ENCODE results near the gene CFAP97. TPM values are rescaled to one million over a fixed set of nuclear protein-coding genes. Genes with fewer than 3 reads are reported as not detected.
"Not testable (repeated sequence)": the region's sequence is repeated elsewhere in the genome, so short reads cannot be mapped to it uniquely, and the experiment has no call there.

CFAP97 gene
- total RNA-seq, 2 donors from 2014 or later: 12.2 to 22.4 TPM

- intact Hi-C loops (cut with DNase I): no loop called here
- no peak for TF ChIP-seq CTCF (IDR thresholded peaks at IDR 0.05)
- Histone ChIP-seq H3K36me3 (no peaks in the 10 kb centered on the region), H3K4me1 (no peaks in the 10 kb centered on the region), H3K4me3 (peak overlapping the region; percentile 67), H3K9ac (ENCODE audit: low read depth in 2 of 2, low read length in 2 of 2) (peak overlapping the region; percentile 77 to 85), H3K9me3 (no peaks in the 10 kb centered on the region), H3K27me3 (no peaks in the 10 kb centered on the region), H3K27ac (peak overlapping the region; percentile 63)
- peak; percentile 56 for DNase-seq
Observed at GRCh38 chr4:185210102-185210981, 6.5 kb upstream of the CFAP97 start.

GRCh38 chr4:185209852-185210101 is 6.0 kb upstream of the CFAP97 start:
- Histone ChIP-seq H3K27ac (peak overlapping the region; percentile 63), H3K4me3 (peak overlapping the region; percentile 67), H3K9ac (ENCODE audit: low read depth in 2 of 2, low read length in 2 of 2) (peak overlapping the region in 1 of 2 donors; percentile 77)
- H3K36me3 ChIP-seq, DNase-seq, H3K4me1 ChIP-seq, H3K9me3 ChIP-seq, H3K27me3 ChIP-seq: not testable (repeated sequence)
- intact Hi-C loops (cut with DNase I): loop anchor here (10.0 kb wide), 1 partner anchor 185 kb away; the partner anchor contains the start of genes ANKRD37 and LRP2BP

GRCh38 chr4:185209031-185209851 is 5.4 kb upstream of the CFAP97 start, which contains the start of gene SNX25:
SNX25 (plus strand) TSS chr4:185209598; CDS start chr4:185209827, 229 bp downstream.
- peak; percentile 90 for DNase-seq
- H3K27me3 ChIP-seq: no peaks in the 10 kb centered on the region
- H3K9ac ChIP-seq (ENCODE audit: low read depth in 2 of 2, low read length in 2 of 2): peak within 1 kb of the TSS; percentile 77 to 85
- no peaks in the 10 kb centered on the region for H3K4me1 ChIP-seq
- intact Hi-C loops (cut with DNase I): loop anchor here (10.0 kb wide), 1 partner anchor 186 kb away; the partner anchor contains the start of genes ANKRD37 and LRP2BP
- no peak for TF ChIP-seq CTCF (IDR thresholded peaks at IDR 0.05)
- no peaks in the 10 kb centered on the region for H3K36me3 ChIP-seq
- H3K27ac ChIP-seq: peak within 1 kb of the TSS; percentile 63
- H3K9me3 ChIP-seq: no peaks in the 10 kb centered on the region
- H3K4me3 ChIP-seq: peak within 1 kb of the TSS; percentile 67

- no peak for TF ChIP-seq CTCF (IDR thresholded peaks at IDR 0.05)
Observed at GRCh38 chr4:185207466-185207865, 3.7 kb upstream of the CFAP97 start.

GRCh38 chr4:185205697-185206342 is 2.0 kb upstream of the CFAP97 start:
- H3K9me3 ChIP-seq: no peaks in the 10 kb centered on the region
- H3K36me3 ChIP-seq: no peaks in the 10 kb centered on the region
- no peaks in the 10 kb centered on the region for H3K27me3 ChIP-seq
- TF ChIP-seq CTCF (IDR thresholded peaks at IDR 0.05): no peak
- H3K4me1 ChIP-seq: no peaks in the 10 kb centered on the region
- H3K27ac ChIP-seq: no peak overlapping the region
- H3K9ac ChIP-seq (ENCODE audit: low read depth in 2 of 2, low read length in 2 of 2): no peak overlapping the region
- intact Hi-C loops (cut with DNase I): loop anchor here (10.0 kb wide), 1 partner anchor 189 kb away; the partner anchor contains the start of genes ANKRD37 and LRP2BP
- H3K4me3 ChIP-seq: no peak overlapping the region
- no peak for DNase-seq

More at GRCh38 chr4:185207466-185207865, 3.7 kb upstream of the CFAP97 start:
- no peak overlapping the region for H3K4me3 ChIP-seq
- H3K9ac ChIP-seq (ENCODE audit: low read depth in 2 of 2, low read length in 2 of 2): no peak overlapping the region
- no peaks in the 10 kb centered on the region for H3K27me3 ChIP-seq
- no peaks in the 10 kb centered on the region for H3K4me1 ChIP-seq
- DNase-seq: no peak
- H3K27ac ChIP-seq: no peak overlapping the region
- intact Hi-C loops (cut with DNase I): loop anchor here (10.0 kb wide), 1 partner anchor 187 kb away; the partner anchor contains the start of genes ANKRD37 and LRP2BP
- no peaks in the 10 kb centered on the region for H3K36me3 ChIP-seq
- no peaks in the 10 kb centered on the region for H3K9me3 ChIP-seq

- H3K27me3 ChIP-seq, DNase-seq, H3K4me1 ChIP-seq, H3K9me3 ChIP-seq, H3K36me3 ChIP-seq, H3K4me3 ChIP-seq, H3K27ac ChIP-seq: not testable (repeated sequence)
- peak overlapping the region in 1 of 2 donors; percentile 80 for H3K9ac ChIP-seq (ENCODE audit: low read depth in 2 of 2, low read length in 2 of 2)
- intact Hi-C loops (cut with DNase I): loop anchor here (10.0 kb wide), 1 partner anchor 190 kb away; the partner anchor contains the start of genes ANKRD37 and LRP2BP
Observed at GRCh38 chr4:185205073-185205472, 1.3 kb upstream of the CFAP97 start.
